GM12878 (cell line): ENCODE data around the gene EPB41L4A. TPM values are rescaled to one million over a fixed set of nuclear protein-coding genes. Genes with fewer than 3 reads are reported as not detected.
A peak's percentile ranks its signal among the peaks of the same experiment; 100 is the strongest.

Experiments
- BMI1 ChIP-seq: fragments of 450-650 bp; IDR thresholded peaks from 2 replicates; pipeline ENCODE4 v1.6.1; 2016; ENCODE audit warnings: mild to moderate bottlenecking, moderate library complexity, borderline replicate concordance
- CHD1 ChIP-seq: IDR thresholded peaks from 2 replicates; pipeline ENCODE4 v1.6.1; 2012; ENCODE audit warnings: low read depth, low read length, improper control_type of control experiment
- CREB1 ChIP-seq: IDR thresholded peaks from 2 replicates; pipeline ENCODE4 v1.6.1; 2012; ENCODE audit warnings: low read depth, mild to moderate bottlenecking, inconsistent platforms
- E2F8 ChIP-seq: fragments of 450-650 bp; IDR thresholded peaks from 2 replicates; pipeline ENCODE4 v1.6.1; 2018; ENCODE audit warnings: mild to moderate bottlenecking, low read depth, moderate library complexity; ENCODE audit not compliant: partially characterized antibody
- GATAD2B ChIP-seq: fragments of 450-650 bp; conservative IDR thresholded peaks from 2 replicates; pipeline ENCODE4 v1.6.1; 2017; ENCODE audit warnings: low read depth, mild to moderate bottlenecking, moderate library complexity
- IKZF1 ChIP-seq: fragments of 450-650 bp; conservative IDR thresholded peaks from 2 replicates; pipeline ENCODE4 v1.6.1; 2017; ENCODE audit warnings: antibody characterized with exemption, mild to moderate bottlenecking
- MEF2A ChIP-seq: IDR thresholded peaks from 2 replicates; pipeline ENCODE4 v1.6.1; 2011; ENCODE audit warnings: low read depth, mild to moderate bottlenecking, low read length, moderate library complexity; ENCODE audit not compliant: insufficient read depth
- MEF2B ChIP-seq: fragments of 450-650 bp; IDR thresholded peaks from 2 replicates; pipeline ENCODE4 v1.6.1; 2018; ENCODE audit warnings: mild to moderate bottlenecking, moderate library complexity; ENCODE audit not compliant: partially characterized antibody, poor library complexity, severe bottlenecking
- MLLT1 ChIP-seq: fragments of 450-650 bp; IDR thresholded peaks from 2 replicates; pipeline ENCODE4 v1.6.1; 2016; ENCODE audit warnings: mild to moderate bottlenecking
- MTA2 ChIP-seq: fragments of 450-650 bp; IDR thresholded peaks from 2 replicates; pipeline ENCODE4 v1.6.1; 2016; ENCODE audit warnings: low read depth, mild to moderate bottlenecking, moderate library complexity
- MYC ChIP-seq: IDR thresholded peaks from 2 replicates; pipeline ENCODE4 v1.6.1; 2011; ENCODE audit warnings: mild to moderate bottlenecking, low read length, moderate library complexity, inconsistent platforms; ENCODE audit not compliant: insufficient read depth, insufficient replicate concordance, insufficient read length, severe bottlenecking
- RBBP5 ChIP-seq: fragments of 200-600 bp; sonication (generic); conservative IDR thresholded peaks from 2 replicates; pipeline ENCODE4 v1.6.1; 2016
- RELB ChIP-seq: fragments of 450-650 bp; IDR thresholded peaks from 2 replicates; pipeline ENCODE4 v1.6.1; 2017; ENCODE audit warnings: low read depth, mild to moderate bottlenecking, moderate library complexity
- SREBF1 ChIP-seq: IDR thresholded peaks from 2 replicates; pipeline ENCODE4 v1.6.1; 2012; ENCODE audit warnings: mild to moderate bottlenecking, low read length
- SRF ChIP-seq, 2 experiments: IDR thresholded peaks; 2 replicates each; pipeline ENCODE4 v1.6.1; 2011; ENCODE audit warnings: low read depth in 2 of 2, low read length in 2 of 2, mild to moderate bottlenecking in 1 of 2, moderate library complexity in 1 of 2
- STAT3 ChIP-seq: IDR thresholded peaks from 2 replicates; pipeline ENCODE4 v1.6.1; 2011; ENCODE audit warnings: low read depth, low read length, improper control_type of control experiment
- SUZ12 ChIP-seq: fragments of 200-600 bp; sonication (generic); IDR thresholded peaks from one replicate; pipeline ENCODE4 v1.6.1; 2018; ENCODE audit warnings: antibody characterized with exemption, mild to moderate bottlenecking; ENCODE audit not compliant: unreplicated experiment
- WRNIP1 ChIP-seq: IDR thresholded peaks from 2 replicates; pipeline ENCODE4 v1.6.1; 2011; ENCODE audit warnings: low read depth, low read length, improper control_type of control experiment, borderline replicate concordance
- ZBTB33 ChIP-seq: fragments of 450-650 bp; IDR thresholded peaks from 2 replicates; pipeline ENCODE4 v1.6.1; 2017; ENCODE audit warnings: mild to moderate bottlenecking
- polyA plus RNA-seq, 11 experiments: library from polyadenylated mRNA; depleted of rRNA in 4 of 11; unstranded in 6 of 11; stranded (reverse) in 5 of 11; fragments of >200 nt; fragmentation: Nextera tagmentation in 4 of 11; fragmentation: Illumina TruSeq in 1 of 11; extraction: Ambion mirVana in 4 of 11; extraction: Trizol in 1 of 11; gene quantifications; 1 replicate in 1 of 11; 2 replicates in 10 of 11; pipeline versions ENCODE4 v1.2.1 to v1.2.3, GENCODE V29; 2011 to 2016; ENCODE audit warnings: inconsistent platforms in 2 of 11, missing spikeins in 2 of 11, low read depth in 1 of 11
- total RNA-seq, 4 experiments: library from RNA; depleted of rRNA in 3 of 4; stranded (reverse); fragments of >200 nt in 3 of 4; fragmentation: Illumina TruSeq in 1 of 4; extraction: Trizol in 1 of 4; gene quantifications; 2 replicates each; pipeline versions ENCODE4 v1.2.1 to v1.2.3, GENCODE V29; 2013 to 2021

Gene EPB41L4A
- total and polyA plus RNA-seq, 10 of the 15 experiments (the other 5 are each of a cell fraction or from before 2014, with no cell fraction given) = 0.10 to 0.67 (median 0.30) TPM

- 0 out of 2 replicates have a peak, but pooled peaks have one; percentile 24 for TF ChIP-seq MTA2
- TF ChIP-seq WRNIP1 = 0 out of 2 replicates have a peak, but pooled peaks have one; percentile 15
- TF ChIP-seq CHD1 = peak; percentile 100
- peak; percentile 48 to 76; a peak in 2 of 4 replicates for TF ChIP-seq SRF (IDR thresholded peaks at IDR 0.05; ENCODE audit: low read depth in 2 of 2, low read length in 2 of 2)
- no peak for TF ChIP-seq BMI1
- peak; percentile 67 for TF ChIP-seq MEF2B
- TF ChIP-seq IKZF1 = peak; percentile 84
- peak; percentile 91 for TF ChIP-seq RELB
- peak; percentile 83 for TF ChIP-seq ZBTB33
- no peak for TF ChIP-seq STAT3
- peak; percentile 71 for TF ChIP-seq MLLT1
- peak; percentile 69 for TF ChIP-seq MEF2A
- peak; percentile 83 for TF ChIP-seq CREB1
- no peak for TF ChIP-seq RBBP5
- peak; percentile 100 for TF ChIP-seq SREBF1
- TF ChIP-seq GATAD2B = peak; percentile 90
- peak; percentile 55 for TF ChIP-seq MYC
- TF ChIP-seq E2F8 = no peak
- TF ChIP-seq SUZ12 = no peak
Observed at GRCh38 chr5:112160652-112161391, 258.3 kb downstream of the EPB41L4A start (continued).
